HepG2 (cell line): Measurements from ENCODE around the gene CLDN7. TPM values are rescaled to one million over a fixed set of nuclear protein-coding genes. Genes with fewer than 3 reads are reported as not detected.
A peak's percentile ranks its signal among the peaks of the same experiment; 100 is the strongest.

ENCODE experiments used
- ATAC-seq: fragments of 200-7000 bp; cut with Tn5 transposase; 3 replicates; pipeline ENCODE4 v1.9.1; 2020; ENCODE audit warnings: mild to moderate bottlenecking, moderate library complexity
- BruUV-seq: library from RNA; stranded (reverse); fragments of 400-500 nt; replicated peaks from 2 replicates; lab custom pipeline; 2021; lab: Mats Ljungman, UMichigan
- CTCF ChIA-PET: fragments of 300-600 bp; formaldehyde crosslinking; extraction: SDS; loops from one replicate; lab custom pipeline; 2021; ENCODE audit warnings: low total read pairs, inconsistent platforms, low intra/inter-chr PET ratio; lab: Yijun Ruan, JAX
- POLR2A ChIA-PET: fragments of 350-600 bp; sonication (Branson Sonifier 250); formaldehyde crosslinking; loops from one replicate; lab custom pipeline; 2020; ENCODE audit warnings: antibody characterized with exemption, inconsistent platforms; lab: Yijun Ruan, JAX
- DNase-seq: peaks from one replicate; pipeline ENCODE4 v3.0.0-alpha.2; 2015; ENCODE audit warnings: low spot score
- FAIRE-seq: peaks from 3 replicates; lab custom pipeline; 2011; peaks lifted over from hg19 to GRCh38; lab: Jason Lieb, UNC
- H2AFZ ChIP-seq: one replicate; pipeline ENCODE4 v1.6.1; 2011; ENCODE audit warnings: low read length, inconsistent platforms
- H3K27ac ChIP-seq: fragments of 300-600 bp; 3 replicates; pipeline ENCODE4 v1.8.0; 2011; ENCODE audit warnings: mixed run types, mild to moderate bottlenecking, mixed read lengths, low read length, inconsistent platforms; ENCODE audit not compliant: insufficient read depth; ENCODE audit errors: extremely low read length
- H3K27me3 ChIP-seq, 2 experiments: fragments of 200-600 bp in 1 of 2; 2 replicates in 1 of 2; 3 replicates in 1 of 2; pipeline versions ENCODE4 v1.6.0 to v1.8.0; 2011; ENCODE audit warnings: low read length in 2 of 2, mild to moderate bottlenecking in 2 of 2, moderate library complexity in 2 of 2, inconsistent platforms in 1 of 2; ENCODE audit not compliant: insufficient read depth in 2 of 2, control insufficient read depth in 1 of 2
- H3K36me3 ChIP-seq, 2 experiments: fragments of 200-600 bp in 1 of 2; replicated peaks in 1 of 2; 2 replicates in 1 of 2; 3 replicates in 1 of 2; pipeline versions ENCODE4 v1.5.1 to v1.8.0; 2011; ENCODE audit warnings: low read length in 2 of 2, inconsistent platforms in 1 of 2; ENCODE audit not compliant: insufficient read depth in 2 of 2, control insufficient read depth in 1 of 2
- H3K4me1 ChIP-seq: 2 replicates; pipeline ENCODE4 v1.5.1; 2012; ENCODE audit warnings: low read length, inconsistent platforms; ENCODE audit not compliant: insufficient read depth
- H3K4me2 ChIP-seq: 2 replicates; pipeline ENCODE4 v1.6.0; 2011; ENCODE audit warnings: low read depth, low read length, inconsistent platforms
- H3K4me3 ChIP-seq, 3 experiments: fragments of 200-600 bp in 1 of 3; sonication (generic), shearing (Covaris generic) in 1 of 3; replicated peaks in 1 of 3; 2 replicates each; pipeline ENCODE4 v1.5.1; 2011 to 2016; ENCODE audit warnings: low read length in 3 of 3, inconsistent platforms in 2 of 3, low read depth in 2 of 3, mild to moderate bottlenecking in 2 of 3, control low read depth in 1 of 3, mixed read lengths in 1 of 3; ENCODE audit not compliant: insufficient read depth in 1 of 3
- H3K79me2 ChIP-seq: one replicate; pipeline ENCODE4 v1.6.1; 2011; ENCODE audit warnings: low read length, inconsistent platforms; ENCODE audit not compliant: insufficient read depth
- H3K9ac ChIP-seq: 2 replicates; pipeline ENCODE4 v1.6.0; 2011; ENCODE audit warnings: mild to moderate bottlenecking, low read depth, low read length, inconsistent platforms; ENCODE audit not compliant: insufficient read depth
- H3K9me3 ChIP-seq: 2 replicates; pipeline ENCODE4 v1.5.1; 2012; ENCODE audit warnings: mild to moderate bottlenecking, low read length
- H4K20me1 ChIP-seq: 2 replicates; pipeline ENCODE4 v1.6.0; 2011; ENCODE audit warnings: inconsistent platforms, mild to moderate bottlenecking, low read length, moderate library complexity; ENCODE audit not compliant: insufficient read depth
- AGO1 ChIP-seq: fragments of 200-400 bp; formaldehyde crosslinking; IDR thresholded peaks from 2 replicates; pipeline ENCODE4 v1.6.1; 2017; ENCODE audit warnings: mild to moderate bottlenecking, low read depth, low read length, moderate library complexity; ENCODE audit not compliant: poor library complexity, severe bottlenecking
- ZNF609 ChIP-seq: sonication (generic); formaldehyde crosslinking; IDR thresholded peaks from 2 replicates; pipeline ENCODE4 v1.4.0; 2020; ENCODE audit warnings: mild to moderate bottlenecking, missing genetic modification reagents, borderline replicate concordance
- ZNF879 ChIP-seq: sonication (generic); formaldehyde crosslinking; IDR thresholded peaks from 2 replicates; pipeline ENCODE4 v1.8.1; 2023; ENCODE audit warnings: missing genetic modification reagents
- WGBS: methylation state at CpG from one replicate; pipeline ENCODE4 v1.1.6; 2017; ENCODE audit warnings: low lambda C conversion rate; 5-methylcytosine and 5-hydroxymethylcytosine counted together
- in situ Hi-C: cut with HindIII; loops from 2 replicates; pipeline ENCODE4 v1.10.0; 2017; ENCODE audit warnings: low pct_unique_long_range_greater_than_20kb; ENCODE audit not compliant: extremely low pct_ligation_motif_present
- intact Hi-C: fragments of 100-400 bp; cut with micrococcal nuclease; formaldehyde crosslinking; loops from one replicate; pipeline ENCODE4 v1.10.0; 2022; ENCODE audit not compliant: unreplicated experiment
- polyA plus RNA-seq, 8 experiments: library from polyadenylated mRNA; depleted of rRNA in 3 of 8; stranded (reverse) in 7 of 8; unstranded in 1 of 8; fragments of >200 nt; fragmentation: Illumina TruSeq in 4 of 8; extraction: Trizol in 4 of 8; gene quantifications; 2 replicates each; pipeline versions ENCODE4 v1.2.1 to v1.2.3, GENCODE V29; 2011 to 2016; ENCODE audit warnings: low read depth in 4 of 8, missing spikeins in 1 of 8, mixed read lengths in 1 of 8; ENCODE audit not compliant: insufficient read depth in 1 of 8
- total RNA-seq, 5 experiments: library from RNA; depleted of rRNA; stranded (reverse); fragments of >200 nt; fragmentation: Illumina TruSeq; extraction: Trizol; gene quantifications; 2 replicates each; pipeline ENCODE4 v1.2.3, GENCODE V29; 2016; ENCODE audit warnings: low read depth in 1 of 5

Gene CLDN7
- total and polyA plus RNA-seq, 2 of the 13 experiments (the other 11 are each of a cell fraction or from before 2014, with no cell fraction given): not detected

- H3K9me3 ChIP-seq: no peaks in the 10 kb centered on the region
- POLR2A ChIA-PET: interaction anchor here (1.7 to 4.3 kb wide), 2 partner anchors 16 to 40 kb away, joined by 5 to 76 read pairs; partner anchors contain the start of genes ASGR1 and DVL2
- WGBS: 46% methylated on average over 2 of the region's 6 CpGs
- FAIRE-seq: no peak
- H2AFZ ChIP-seq: no peak overlapping the region
- intact Hi-C loops: no loop called here
- peaks cover 0 to 4% of the 10 kb centered on the region in 2 experiments; a peak in 2 of 5 replicates for H3K27me3 ChIP-seq
- CTCF ChIA-PET: no interaction called here
- TF ChIP-seq ZNF879 (CRISPR knock-in tag) (no peak), ZNF609 (0 out of 2 replicates have a peak, but pooled peaks have one; percentile 10), AGO1 (peak; percentile 31)
- H3K79me2 ChIP-seq: peaks cover 14% of the 10 kb centered on the region
- H3K27ac ChIP-seq: no peak overlapping the region
- H3K9ac ChIP-seq: no peak overlapping the region
- ATAC-seq: no peak
- H3K4me1 ChIP-seq: peaks cover 75% of the 10 kb centered on the region
- peak overlapping the region in 1 of 3 experiments; percentile 90; a peak in 1 of 6 replicates for H3K4me3 ChIP-seq
- peaks cover 5 to 23% of the 10 kb centered on the region in 2 experiments; a peak in 4 of 5 replicates for H3K36me3 ChIP-seq
- in situ Hi-C loops: loop anchor here (5.0 kb wide), 1 partner anchor 41 kb away; the partner anchor contains the start of gene ASGR1
- DNase-seq: no peak
- peaks cover 10% of the 10 kb centered on the region; the same call in 1 of the 2 replicates for H4K20me1 ChIP-seq
- no TSS peak for BruUV-seq
- peak overlapping the region; percentile 99 for H3K4me2 ChIP-seq
These were observed 44.1 kb downstream of the CLDN7 start for GRCh38 chr17:7218166-7218565.
